ENCODE measurements around the gene NPAS3. TPM values are rescaled to one million over a fixed set of nuclear protein-coding genes. Genes with fewer than 3 reads are reported as not detected.
A peak's percentile ranks its signal among the peaks of the same experiment; 100 is the strongest.

Gene NPAS3
- total and polyA plus RNA-seq, 8 donors = 0.09 to 0.79 (median 0.56) TPM

- H3K4me3 ChIP-seq = no peak overlapping the region
- intact Hi-C loops (cut with DNase I) = no loop called here
- no peak for TF ChIP-seq CTCF (IDR thresholded peaks at IDR 0.05)
- H3K4me1 ChIP-seq = no peaks in the 10 kb centered on the region
- H3K27me3 ChIP-seq = no peaks in the 10 kb centered on the region
- ATAC-seq (no peak), DNase-seq (no peak)
- H3K36me3 ChIP-seq = no peaks in the 10 kb centered on the region
- H3K27ac ChIP-seq = no peak overlapping the region
- H3K9me3 ChIP-seq = no peaks in the 10 kb centered on the region
Observed at GRCh38 chr14:33505963-33506329, 567.3 kb downstream of the NPAS3 start.

GRCh38 chr14:33508126-33509062 lies 569.7 kb downstream of the NPAS3 start:
- Histone ChIP-seq H3K9me3 (no peaks in the 10 kb centered on the region), H3K27ac (no peak overlapping the region), H3K4me1 (no peaks in the 10 kb centered on the region), H3K36me3 (no peaks in the 10 kb centered on the region), H3K27me3 (no peaks in the 10 kb centered on the region), H3K4me3 (no peak overlapping the region)
- DNase-seq (no peak), ATAC-seq (no peak)
- TF ChIP-seq CTCF (IDR thresholded peaks at IDR 0.05) = no peak
- intact Hi-C loops (cut with DNase I) = no loop called here

- Histone ChIP-seq H3K4me3 (no peak overlapping the region), H3K4me1 (no peaks in the 10 kb centered on the region), H3K27ac (no peak overlapping the region), H3K36me3 (no peaks in the 10 kb centered on the region), H3K9me3 (no peaks in the 10 kb centered on the region), H3K27me3 (no peaks in the 10 kb centered on the region)
- ATAC-seq (peak; percentile 90), DNase-seq (no peak)
- intact Hi-C loops (cut with DNase I) = no loop called here
- no peak for TF ChIP-seq CTCF (IDR thresholded peaks at IDR 0.05)
Observed at GRCh38 chr14:33509454-33509853, 570.8 kb downstream of the NPAS3 start.

GRCh38 chr14:33510063-33510481 lies 571.4 kb downstream of the NPAS3 start:
- no peak overlapping the region for H3K4me3 ChIP-seq
- no peak for TF ChIP-seq CTCF (IDR thresholded peaks at IDR 0.05)
- no peaks in the 10 kb centered on the region for H3K4me1 ChIP-seq
- no peaks in the 10 kb centered on the region for H3K9me3 ChIP-seq
- intact Hi-C loops (cut with DNase I) = no loop called here
- DNase-seq (no peak), ATAC-seq (peak; percentile 46)
- H3K27me3 ChIP-seq = no peaks in the 10 kb centered on the region
- H3K36me3 ChIP-seq = no peaks in the 10 kb centered on the region
- no peak overlapping the region for H3K27ac ChIP-seq

GRCh38 chr14:33510991-33511390 lies 572.3 kb downstream of the NPAS3 start:
- DNase-seq = no peak
- Histone ChIP-seq H3K4me3 (no peak overlapping the region), H3K27ac (no peak overlapping the region), H3K4me1 (no peaks in the 10 kb centered on the region), H3K36me3 (no peaks in the 10 kb centered on the region), H3K9me3 (no peaks in the 10 kb centered on the region), H3K27me3 (no peaks in the 10 kb centered on the region)
- intact Hi-C loops (cut with DNase I) = no loop called here
- ATAC-seq = no peak
- no peak for TF ChIP-seq CTCF (IDR thresholded peaks at IDR 0.05)

Measured in left lung (tissue), 10 donors.